Lung (tissue), 12 donors: ENCODE results near the gene KLLN. TPM values are rescaled to one million over a fixed set of nuclear protein-coding genes. Genes with fewer than 3 reads are reported as not detected.
"Not testable (repeated sequence)": the region's sequence is repeated elsewhere in the genome, so short reads cannot be mapped to it uniquely, and the experiment has no call there.

Source experiments
- ATAC-seq: fragments of 200-7000 bp; cut with Tn5 transposase; one replicate; pipeline ENCODE4 v1.9.1; 2020; ENCODE audit warnings: moderate number of reproducible peaks; ENCODE audit not compliant: insufficient read depth, low FRiP score
- DNase-seq, 3 donors: peaks; one replicate each; pipeline ENCODE4 v3.0.0-alpha.2; 2013 to 2017
- H3K27ac ChIP-seq, 2 donors: one replicate each; pipeline ENCODE4 v1.5.1; 2013; ENCODE audit warnings: mild to moderate bottlenecking in 2 of 2, moderate library complexity in 2 of 2, control low read depth in 1 of 2, inconsistent platforms in 1 of 2, low read depth in 1 of 2, low read length in 1 of 2
- H3K27me3 ChIP-seq, 3 donors: one replicate each; pipeline ENCODE4 v1.5.1; 2013; ENCODE audit warnings: low read length in 2 of 3; ENCODE audit not compliant: control insufficient read depth in 3 of 3, insufficient read depth in 3 of 3
- H3K36me3 ChIP-seq, 4 donors: one replicate each; pipeline ENCODE4 v1.5.1; 2013; ENCODE audit warnings: low read length in 4 of 4, mild to moderate bottlenecking in 1 of 4, moderate library complexity in 1 of 4; ENCODE audit not compliant: control insufficient read depth in 4 of 4, insufficient read depth in 4 of 4
- H3K4me1 ChIP-seq, 5 donors: one replicate each; pipeline ENCODE4 v1.5.1; 2013; ENCODE audit warnings: low read length in 5 of 5, mild to moderate bottlenecking in 2 of 5, moderate library complexity in 1 of 5; ENCODE audit not compliant: control insufficient read depth in 5 of 5, insufficient read depth in 5 of 5
- H3K4me3 ChIP-seq: one replicate; pipeline ENCODE4 v1.5.1; 2013; ENCODE audit warnings: mild to moderate bottlenecking, control low read depth, moderate library complexity
- H3K9ac ChIP-seq, 2 donors: one replicate each; pipeline ENCODE4 v1.5.1; 2013; ENCODE audit warnings: low read length in 2 of 2, control low read depth in 1 of 2; ENCODE audit not compliant: insufficient read depth in 1 of 2
- H3K9me3 ChIP-seq, 4 donors: one replicate each; pipeline ENCODE4 v1.5.1; 2013; ENCODE audit warnings: low read length in 3 of 4, mild to moderate bottlenecking in 1 of 4, moderate library complexity in 1 of 4; ENCODE audit not compliant: control insufficient read depth in 4 of 4, insufficient read depth in 3 of 4
- CTCF ChIP-seq: IDR thresholded peaks from 2 replicates; pipeline ENCODE4 v1.5.1; 2012; ENCODE audit warnings: mild to moderate bottlenecking; ENCODE audit errors: control extremely low read depth, extremely low read depth
- WGBS, 2 donors: extraction: QIAGEN DNeasy Blood & Tissue Kit; methylation state at CpG; one replicate each; pipeline ENCODE4 v1.1.7; 2013; 5-methylcytosine and 5-hydroxymethylcytosine counted together
- polyA plus RNA-seq, 2 donors: library from polyadenylated mRNA; stranded (reverse); fragments of 200-250 nt; gene quantifications; one replicate each; pipeline ENCODE4 v1.2.1, GENCODE V29; 2013
- total RNA-seq, 2 donors: library from RNA; depleted of rRNA in 1 of 2; stranded (reverse); fragments of >200 nt in 1 of 2; gene quantifications; one replicate each; pipeline ENCODE4 v1.2.1, GENCODE V29; 2014 to 2021
- donor health status: control.
- donor health status: control.
- donor health status: Bipolar disorder and iron deficiency.
- donor health status: healthy.
- donor health status: DM: yes; HTN: yes; CAD: no.

KLLN gene
- total and polyA plus RNA-seq, 4 donors = 0.14 to 1.5 (median 0.86) TPM

GRCh38 chr10:87886635-87887034, 23.3 kb upstream of the KLLN start:
- H3K27me3 ChIP-seq = no peaks in the 10 kb centered on the region
- WGBS, 2 donors = 95 to 100% methylated on average over 2 of the region's 2 CpGs
- no peak overlapping the region for H3K9ac ChIP-seq
- no peak for TF ChIP-seq CTCF
- H3K36me3 ChIP-seq = peaks cover 5 to 31% (median 14%) of the 10 kb centered on the region in 4 donors
- H3K4me3 ChIP-seq = no peak overlapping the region
- H3K9me3 ChIP-seq = peaks cover 0 to 3% (median 0%) of the 10 kb centered on the region in 4 donors
- DNase-seq (no peak), ATAC-seq (no peak)
- no peak overlapping the region for H3K27ac ChIP-seq
- peaks cover 0 to 3% (median 0%) of the 10 kb centered on the region in 5 donors for H3K4me1 ChIP-seq

GRCh38 chr10:87882555-87883294, 19.4 kb upstream of the KLLN start:
- Histone ChIP-seq H3K27me3 (no peaks in the 10 kb centered on the region), H3K27ac (no peak overlapping the region), H3K36me3 (peaks cover 7 to 25% (median 15%) of the 10 kb centered on the region in 4 donors), H3K4me3 (no peak overlapping the region), H3K4me1 (peaks cover 0 to 5% (median 0%) of the 10 kb centered on the region in 5 donors), H3K9ac (no peak overlapping the region), H3K9me3 (peaks cover 0 to 3% (median 0%) of the 10 kb centered on the region in 4 donors)
- TF ChIP-seq CTCF = no peak
- WGBS, 2 donors = 82 to 96% methylated on average over 2 of the region's 2 CpGs
- DNase-seq (no peak), ATAC-seq (no peak)

GRCh38 chr10:87881373-87882059, 18.2 kb upstream of the KLLN start:
- WGBS, 2 donors = 96 to 98% methylated on average over 5 of the region's 5 CpGs
- not testable (repeated sequence) for H3K4me1 ChIP-seq

GRCh38 chr10:87880336-87880735, 17.0 kb upstream of the KLLN start:
- Histone ChIP-seq H3K9me3 (no peaks in the 10 kb centered on the region), H3K36me3 (peaks cover 2 to 7% (median 4%) of the 10 kb centered on the region in 4 donors), H3K4me1 (peaks cover 0 to 7% (median 3%) of the 10 kb centered on the region in 5 donors), H3K27ac (no peak overlapping the region), H3K4me3 (no peak overlapping the region), H3K27me3 (no peaks in the 10 kb centered on the region), H3K9ac (no peak overlapping the region)
- no peak for ATAC-seq
- TF ChIP-seq CTCF = no peak
- DNase-seq = no peak

More at GRCh38 chr10:87881373-87882059, 18.2 kb upstream of the KLLN start:
- H3K9ac ChIP-seq, H3K27me3 ChIP-seq, H3K9me3 ChIP-seq, H3K4me3 ChIP-seq, H3K27ac ChIP-seq, DNase-seq, ATAC-seq: not testable (repeated sequence)
- peaks cover 2 to 15% (median 9%) of the 10 kb centered on the region in 4 donors for H3K36me3 ChIP-seq
